Stimulated activated CD8-positive, alpha-beta memory T cell treated with anti-CD3 and anti-CD28 coated beads, Interleukin-12 subunit alpha, Interleukin-12 subunit beta, amount 100 ng/mL, for 1 hour (primary cell): ENCODE measurements around the gene GRK4.

Experiments used
- DNase-seq: peaks from one replicate; pipeline ENCODE4 v3.0.0-alpha.2; 2020; ENCODE audit warnings: low read depth

GRK4 gene

DNA sequence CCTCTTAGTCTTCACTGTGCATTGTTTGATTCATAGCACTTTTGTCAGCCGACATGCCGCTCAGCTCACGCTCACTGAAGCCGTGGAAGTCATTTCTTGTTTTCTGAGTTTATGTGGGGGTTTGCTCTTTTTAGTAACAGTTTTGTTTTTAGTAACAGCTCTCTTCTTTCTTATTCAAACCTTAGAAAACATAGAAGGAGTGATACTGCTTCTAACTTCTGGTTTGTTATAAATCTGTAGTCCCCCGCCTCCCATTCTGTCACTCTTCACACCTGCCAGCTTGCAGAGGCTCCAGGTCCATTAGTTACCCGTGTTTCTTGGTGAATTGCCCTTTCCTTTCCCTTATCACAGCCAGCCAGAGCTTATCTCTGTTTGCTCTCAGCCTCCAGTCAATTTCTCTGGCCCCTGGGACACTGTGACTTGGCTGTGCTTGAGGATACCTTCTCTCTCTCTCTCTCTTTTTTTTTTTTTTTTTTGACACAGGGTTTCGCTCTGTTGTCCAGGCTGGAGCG, 50.5 kb downstream of the GRK4 start:
- no peak for DNase-seq

DNA sequence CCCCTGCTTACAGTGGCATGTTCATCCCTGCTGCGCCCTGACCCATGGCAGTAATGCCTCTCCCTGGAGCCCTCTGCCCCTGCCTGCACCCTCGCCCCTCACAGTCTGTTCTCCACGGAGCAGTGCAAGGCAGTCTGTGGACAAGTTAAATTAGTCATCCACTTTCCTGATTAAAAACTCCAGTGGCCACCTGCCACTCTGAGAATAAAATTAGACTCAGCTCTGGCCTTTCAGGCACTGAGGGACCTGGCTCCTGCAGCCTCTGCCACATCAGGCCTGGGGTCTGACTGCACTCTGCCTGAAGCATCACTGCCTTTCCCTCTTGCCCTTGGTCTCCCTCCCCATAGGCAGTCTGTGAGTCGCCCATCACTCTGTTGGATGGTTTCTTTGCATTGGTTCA, 53.6 kb downstream of the GRK4 start:
- no peak for DNase-seq

- no peak for DNase-seq
Measured at GRCh38 chr4:3017504-3017903, 54.1 kb downstream of the GRK4 start.

DNA sequence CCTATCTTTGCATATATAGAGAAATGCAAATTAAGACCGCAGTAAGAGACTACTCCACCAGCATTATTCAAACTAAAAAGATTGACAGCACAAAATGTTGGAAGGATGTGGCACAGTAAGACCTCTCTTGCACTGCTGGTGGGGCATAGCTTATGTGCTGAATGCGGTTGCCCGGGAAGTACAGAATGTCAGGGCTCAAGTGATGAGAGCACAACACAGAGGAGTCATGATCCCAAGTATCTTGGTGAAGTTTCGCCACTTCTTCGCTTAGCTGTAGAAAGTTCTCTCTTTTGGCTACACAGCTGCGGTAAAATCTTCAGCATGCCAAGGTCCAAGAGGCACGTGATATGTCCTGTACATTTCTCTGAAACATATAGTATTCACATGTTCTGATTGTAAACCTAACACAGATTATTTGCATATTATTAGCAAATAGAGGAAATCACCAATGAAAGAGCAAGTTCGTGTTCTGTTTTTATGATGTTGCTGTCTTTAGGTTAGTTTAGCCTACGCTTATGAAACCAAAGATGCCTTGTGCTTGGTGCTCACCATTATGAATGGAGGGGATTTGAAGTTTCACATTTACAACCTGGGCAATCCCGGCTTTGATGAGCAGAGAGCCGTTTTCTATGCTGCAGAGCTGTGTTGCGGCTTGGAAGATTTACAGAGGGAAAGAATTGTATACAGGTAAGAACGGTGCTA, 55.9 kb downstream of the GRK4 start:
- DNase-seq: no peak

GRCh38 chr4:3021127-3021526, 57.8 kb downstream of the GRK4 start:
- DNase-seq: no peak

DNA sequence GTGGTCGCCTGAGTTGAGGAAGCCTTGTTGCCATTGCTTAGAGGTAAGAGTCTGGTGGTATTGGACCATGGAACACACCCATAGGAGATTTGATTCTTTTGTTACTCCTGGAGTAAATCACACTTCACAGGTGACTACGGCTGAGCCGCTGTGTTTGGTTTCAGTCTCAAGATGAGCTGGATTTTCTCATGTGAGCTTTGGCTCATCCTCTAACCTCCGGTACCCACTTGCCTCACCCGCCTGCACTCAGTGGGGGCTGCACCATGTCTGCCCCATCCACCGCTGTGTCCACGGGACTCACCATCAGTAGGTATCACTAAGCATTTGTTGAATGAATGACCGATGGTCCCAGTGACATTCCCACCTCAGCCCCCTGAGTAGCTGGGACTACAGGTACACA, 58.3 kb downstream of the GRK4 start:
- no peak for DNase-seq

- DNase-seq: no peak
Measured at GRCh38 chr4:3022112-3022511, 58.7 kb downstream of the GRK4 start.

DNA sequence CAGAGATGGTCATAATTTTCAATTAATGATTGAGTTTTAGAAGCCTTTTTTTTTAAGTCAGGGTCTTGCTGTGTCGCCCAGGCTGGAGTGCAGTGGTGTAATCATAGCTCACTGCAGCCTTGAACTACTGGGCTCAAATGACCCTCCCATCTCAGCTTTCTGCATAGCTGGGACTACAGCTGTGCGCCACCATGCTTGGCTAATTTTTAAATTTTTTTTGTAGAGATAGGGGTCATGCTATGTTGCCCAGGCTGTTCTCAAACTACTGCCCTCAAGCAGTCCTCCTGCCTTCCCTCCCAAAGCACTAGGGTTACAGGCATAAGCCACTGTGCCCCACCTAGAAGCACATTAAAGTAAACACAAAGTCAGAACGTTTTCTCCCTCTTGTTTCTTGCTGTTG, 59.3 kb downstream of the GRK4 start:
- no peak for DNase-seq

DNA sequence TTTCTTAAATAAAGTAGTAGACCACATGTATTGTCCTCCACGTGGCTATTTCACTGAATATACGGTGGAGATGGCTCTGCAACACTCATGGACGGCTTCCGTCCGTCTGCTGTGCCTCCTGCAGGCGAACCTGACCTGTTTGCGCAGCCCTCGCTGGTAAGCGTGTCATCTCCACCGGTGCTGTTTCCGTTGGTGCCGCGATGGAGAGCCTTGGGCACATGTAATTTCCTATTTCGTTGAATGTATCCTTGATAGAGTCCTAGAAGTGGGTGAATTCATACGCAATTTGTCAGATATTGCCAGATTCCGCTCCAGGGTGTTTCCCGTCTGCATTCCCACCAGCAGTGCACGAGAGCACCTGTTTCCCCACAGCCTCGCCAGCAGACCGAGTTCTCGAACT, 62.5 kb downstream of the GRK4 start:
- DNase-seq: no peak

- no peak for DNase-seq
Measured at GRCh38 chr4:3026540-3026939, 63.2 kb downstream of the GRK4 start.

- DNase-seq: no peak
Measured at GRCh38 chr4:3029464-3029863, 66.1 kb downstream of the GRK4 start.

GRCh38 chr4:3030566-3031356, 67.4 kb downstream of the GRK4 start:
- DNase-seq: no peak

- no peak for DNase-seq
Measured at GRCh38 chr4:3031357-3032082, 68.1 kb downstream of the GRK4 start.

GRCh38 chr4:3034231-3034630, 70.9 kb downstream of the GRK4 start:
- DNase-seq: no peak

DNA sequence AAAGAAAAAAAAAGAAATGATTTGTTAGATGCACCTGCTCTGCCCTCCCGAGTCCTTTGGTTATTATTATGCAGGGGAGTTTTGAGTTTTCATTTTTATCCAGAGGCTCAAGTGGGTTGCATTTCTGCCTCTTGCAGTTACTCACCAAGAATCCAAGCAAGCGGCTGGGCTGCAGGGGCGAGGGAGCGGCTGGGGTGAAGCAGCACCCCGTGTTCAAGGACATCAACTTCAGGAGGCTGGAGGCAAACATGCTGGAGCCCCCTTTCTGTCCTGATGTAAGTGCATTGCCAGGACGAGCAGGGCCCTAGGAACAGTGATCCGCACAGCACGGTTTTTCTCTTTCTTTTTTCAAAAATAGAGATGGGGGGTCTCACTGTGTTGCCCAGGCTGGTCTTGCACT, 71.9 kb downstream of the GRK4 start:
- no peak for DNase-seq

- no peak for DNase-seq
Measured at GRCh38 chr4:3035674-3036073, 72.3 kb downstream of the GRK4 start.

GRCh38 chr4:3036131-3036952, 73.0 kb downstream of the GRK4 start:
- DNase-seq: no peak

DNA sequence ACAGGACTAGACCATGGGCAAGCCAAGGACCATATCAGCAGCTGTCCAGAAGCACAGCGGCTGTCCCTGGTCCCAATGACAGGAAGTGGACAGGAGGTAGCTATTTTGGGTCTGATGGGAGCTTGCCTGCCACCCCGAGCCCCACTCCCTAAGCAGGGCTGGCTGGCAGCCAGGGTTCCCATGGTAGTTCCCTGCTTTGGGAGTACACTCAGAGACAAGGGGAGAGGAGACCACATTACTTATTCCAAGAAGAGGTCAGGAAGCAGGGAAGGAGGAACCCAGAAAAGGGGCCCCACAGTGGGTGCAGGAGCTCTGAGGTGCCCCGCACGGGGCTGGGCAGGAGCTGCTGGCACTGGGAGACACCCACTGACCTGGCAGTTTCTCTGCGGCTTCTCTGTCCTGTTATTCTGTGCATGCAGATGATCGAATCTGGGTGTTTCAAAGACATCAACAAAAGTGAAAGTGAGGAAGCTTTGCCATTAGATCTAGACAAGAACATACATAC, 74.6 kb downstream of the GRK4 start:
- DNase-seq: no peak

DNA sequence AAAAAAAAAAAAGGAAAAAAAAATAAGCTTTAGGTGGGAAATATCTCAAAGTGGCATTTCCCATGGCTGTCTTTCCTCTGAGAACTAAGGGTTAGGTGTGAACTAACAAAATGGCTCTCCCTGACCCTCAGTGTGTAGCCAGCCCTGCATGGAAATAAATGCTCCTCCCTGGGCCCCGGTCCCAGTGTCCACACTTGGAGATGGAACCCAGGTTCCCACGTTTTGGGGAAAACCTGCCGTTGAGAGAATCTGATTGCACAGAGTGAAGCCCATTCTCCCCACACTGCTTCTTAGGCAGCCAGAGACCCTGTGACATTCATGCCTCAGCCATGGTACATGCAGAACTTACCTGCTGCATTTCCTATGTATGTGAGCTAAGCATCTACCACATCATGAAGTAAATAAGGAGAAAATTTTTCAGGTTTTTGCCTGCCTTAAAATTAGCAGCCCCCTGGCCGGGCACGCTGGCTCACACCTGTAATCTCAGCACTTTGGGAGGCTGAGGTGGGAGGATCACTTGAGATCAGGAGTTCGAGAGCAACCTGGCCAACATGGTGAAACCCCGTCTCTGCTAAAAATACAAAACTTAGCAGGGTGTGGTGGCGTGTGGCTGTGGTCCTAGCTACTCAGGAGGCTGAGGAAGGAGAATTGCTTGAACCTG, 76.5 kb downstream of the GRK4 start:
- DNase-seq: no peak

GRCh38 chr4:3040452-3041191, 77.3 kb downstream of the GRK4 start:
- no peak for DNase-seq
